ENCODE measurements around the gene RASGEF1C.

The RASGEF1C gene

DNA sequence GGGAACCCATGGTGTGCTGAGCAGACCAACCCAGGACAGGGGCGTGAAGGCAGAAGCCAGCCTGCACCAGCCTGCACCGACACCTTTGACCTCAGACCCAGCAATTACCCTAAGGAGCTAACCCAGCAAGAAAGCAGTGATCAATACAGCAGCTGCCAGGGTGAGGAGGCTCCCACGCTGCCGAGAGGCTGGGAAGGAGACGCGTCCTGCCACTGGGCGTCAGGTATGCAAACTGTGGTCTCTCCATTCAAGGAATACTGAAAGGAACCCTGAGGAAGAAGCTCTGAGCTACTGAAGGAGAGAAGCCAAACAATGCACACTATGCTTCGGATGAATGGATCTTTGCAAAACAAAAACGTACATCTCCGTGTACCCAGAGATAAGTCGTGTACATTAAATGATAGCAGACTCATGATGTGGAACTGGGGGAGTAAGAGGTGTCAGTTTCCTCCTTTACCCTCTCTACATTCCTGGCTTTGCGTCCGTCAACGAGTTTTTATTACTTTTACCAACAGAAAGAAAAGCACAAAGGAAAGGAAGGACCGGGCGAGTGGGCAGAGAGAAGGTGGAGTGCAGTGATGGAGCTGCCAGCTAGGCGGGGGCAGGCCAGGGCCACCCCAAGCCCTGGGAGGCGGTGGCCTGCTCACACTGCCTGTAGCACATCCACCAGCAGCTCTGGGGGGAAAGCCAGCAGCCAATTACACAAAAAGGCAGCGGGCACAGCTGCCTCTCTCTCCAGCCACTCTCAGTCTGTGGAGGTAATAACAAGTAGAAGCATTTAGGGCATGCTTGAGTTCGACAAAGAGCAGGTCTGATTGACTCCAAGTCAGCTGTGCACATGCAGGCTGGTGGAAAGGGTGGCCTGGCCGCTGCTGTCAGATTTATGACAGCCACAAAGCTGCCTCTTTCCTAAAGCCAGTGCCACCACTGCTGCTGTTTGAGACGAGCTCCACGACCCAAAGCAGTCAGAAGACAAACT, 29.3 kb downstream of the RASGEF1C start:
- no peak for DNase-seq

DNA sequence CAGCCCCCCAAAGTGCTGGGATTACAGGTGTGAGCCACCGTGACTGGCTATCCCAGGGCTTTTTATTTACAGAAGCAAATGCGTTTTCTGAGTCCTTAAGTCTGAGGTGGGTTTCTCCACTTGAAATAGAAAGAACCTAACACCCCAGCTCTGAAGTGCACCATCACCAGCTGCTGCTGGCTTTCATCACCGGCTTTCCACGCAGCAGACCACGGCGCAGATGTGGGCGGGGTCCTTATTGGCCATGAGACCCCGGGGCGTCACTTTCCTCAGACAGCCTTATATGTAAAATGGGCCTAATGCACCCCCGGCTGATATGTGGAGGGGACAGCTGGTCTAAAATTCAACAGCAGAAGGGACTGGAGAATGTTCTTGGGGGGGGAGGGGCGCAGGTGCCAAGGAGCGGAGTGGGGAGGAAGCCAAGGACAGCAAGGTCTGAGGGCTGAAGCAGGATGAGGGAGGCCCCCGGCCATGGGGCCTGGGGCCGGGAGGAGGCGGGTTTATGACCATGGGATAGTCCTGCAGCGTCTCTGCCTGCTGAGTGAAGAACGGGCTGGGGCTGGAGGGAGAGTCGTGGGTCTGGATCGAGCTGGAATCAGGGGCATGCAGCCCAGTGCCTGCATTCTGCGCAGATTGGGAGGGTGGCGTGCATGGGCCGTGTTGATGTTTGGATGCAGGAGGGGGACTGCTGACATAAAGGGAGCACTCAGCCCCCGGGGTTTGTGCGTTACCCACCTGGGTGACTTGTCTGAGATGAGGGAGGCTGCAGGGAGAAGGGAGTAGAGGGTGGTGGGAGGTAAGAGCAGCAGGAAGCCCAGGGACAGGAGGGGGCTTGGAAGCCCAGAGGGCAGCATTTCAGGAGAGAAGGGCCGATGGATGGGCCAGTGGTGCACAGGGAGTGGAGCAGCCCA, 30.2 kb downstream of the RASGEF1C start:
- no peak for DNase-seq

DNA sequence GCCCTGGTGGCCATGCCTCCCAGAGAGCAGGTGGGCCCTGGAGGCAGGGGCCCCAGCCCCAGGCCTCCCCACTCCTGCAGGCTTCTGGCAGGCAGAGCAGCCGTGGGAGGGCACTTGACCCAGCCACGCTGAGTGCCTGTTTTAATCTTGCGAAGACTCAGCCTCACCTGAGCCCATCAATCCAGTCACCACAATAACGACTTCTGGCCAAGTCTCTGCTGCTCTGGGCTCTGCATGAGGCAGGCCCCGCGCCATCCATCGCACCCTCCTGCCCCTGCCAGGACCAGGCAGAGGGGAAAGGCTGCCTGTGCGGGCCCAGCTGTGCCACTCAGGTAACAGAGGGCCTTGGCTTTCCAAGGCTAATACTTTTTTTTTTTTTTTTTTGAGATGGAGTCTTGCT, 32.8 kb downstream of the RASGEF1C start:
- DNase-seq: no peak

DNA sequence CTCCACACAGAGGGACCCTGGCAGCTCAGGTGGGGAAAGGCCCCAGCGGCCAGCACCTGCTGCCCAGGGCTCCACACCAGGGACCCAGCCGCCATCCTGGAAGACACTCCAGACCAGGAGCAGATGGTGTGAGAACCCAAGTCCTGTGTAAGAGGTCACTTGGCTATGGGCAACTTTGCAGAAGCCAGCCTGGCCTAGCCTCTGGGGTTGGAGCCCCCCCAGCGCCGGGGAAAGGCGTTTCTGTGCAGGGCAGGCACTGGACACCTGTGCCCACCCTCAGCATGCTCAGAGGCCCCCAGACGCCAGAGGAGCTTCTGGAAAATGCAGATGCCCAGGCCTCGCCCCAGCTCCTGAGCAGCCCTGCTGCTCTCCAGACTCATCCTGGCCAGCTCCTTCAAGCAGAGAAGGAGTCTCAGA, 34.0 kb downstream of the RASGEF1C start:
- DNase-seq: no peak

DNA sequence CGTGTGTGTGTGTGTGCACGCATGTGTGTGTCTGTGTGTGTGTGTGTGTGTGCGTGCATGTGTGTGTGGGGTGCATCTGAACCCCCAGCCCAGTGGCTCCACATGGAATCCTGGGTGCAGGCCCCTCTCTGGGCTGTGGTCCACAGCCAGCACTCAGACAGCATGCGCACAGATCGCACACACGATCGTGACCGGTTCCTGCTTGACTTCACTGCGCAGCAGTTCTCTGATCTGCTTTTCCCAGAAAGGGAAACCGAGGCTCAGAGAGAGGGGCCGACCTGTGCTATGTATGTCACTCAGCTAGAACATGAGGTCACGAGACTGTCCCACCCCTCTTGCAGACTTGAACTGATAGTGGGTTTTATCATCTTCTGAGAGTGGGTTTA, 34.4 kb downstream of the RASGEF1C start:
- DNase-seq: no peak

DNA sequence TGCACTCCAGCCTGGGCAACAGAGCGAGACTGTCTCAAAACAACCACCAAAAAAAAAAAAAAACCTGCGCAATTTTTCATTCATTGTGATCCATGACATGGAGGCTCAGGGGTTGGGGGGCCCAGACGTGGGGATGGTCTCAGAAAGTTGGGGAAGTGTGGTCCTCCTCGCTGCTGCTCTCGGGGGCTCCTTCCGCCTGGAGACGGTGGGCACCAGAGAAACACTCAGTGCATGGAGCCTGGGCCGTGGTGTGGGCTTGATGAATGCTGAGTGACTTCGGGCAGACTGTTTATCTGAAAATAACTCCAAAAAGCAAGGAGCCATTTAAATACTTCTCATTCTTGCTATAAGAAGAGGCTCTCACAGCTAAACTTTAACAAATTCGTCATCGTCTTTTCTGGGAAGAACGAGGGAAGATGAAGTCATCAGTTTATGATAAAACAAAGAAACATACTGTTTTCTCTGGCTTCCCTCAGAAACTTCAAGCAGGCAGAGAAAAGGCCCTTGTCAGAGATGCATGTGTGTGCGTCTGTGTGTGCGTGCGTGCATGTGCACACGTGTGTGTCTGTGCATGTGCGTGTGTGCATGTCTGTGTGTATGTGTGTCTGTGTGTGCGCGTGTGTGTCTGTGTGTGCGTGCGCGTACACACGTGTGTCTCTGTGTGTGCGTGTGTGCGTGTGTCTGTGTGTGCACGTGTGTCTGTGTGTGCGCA, 35.0 kb downstream of the RASGEF1C start:
- no peak for DNase-seq

DNA sequence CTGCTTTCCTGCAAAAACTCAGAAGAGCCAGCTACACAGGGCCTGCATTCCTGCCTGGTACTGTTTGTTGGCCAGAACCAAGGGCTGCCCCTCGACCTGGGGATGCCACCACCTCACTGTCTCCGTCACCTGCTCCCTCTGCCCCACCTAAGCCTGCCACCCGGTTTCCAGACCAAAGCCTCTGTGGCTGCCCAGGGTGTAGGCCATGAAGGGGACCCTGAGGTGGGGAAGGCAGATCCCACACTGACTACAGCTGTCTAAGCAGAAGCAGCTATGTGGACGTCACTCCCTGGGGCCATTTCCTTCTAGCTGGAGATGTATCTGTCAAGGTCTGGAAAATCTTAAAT, 35.8 kb downstream of the RASGEF1C start:
- no peak for DNase-seq

DNA sequence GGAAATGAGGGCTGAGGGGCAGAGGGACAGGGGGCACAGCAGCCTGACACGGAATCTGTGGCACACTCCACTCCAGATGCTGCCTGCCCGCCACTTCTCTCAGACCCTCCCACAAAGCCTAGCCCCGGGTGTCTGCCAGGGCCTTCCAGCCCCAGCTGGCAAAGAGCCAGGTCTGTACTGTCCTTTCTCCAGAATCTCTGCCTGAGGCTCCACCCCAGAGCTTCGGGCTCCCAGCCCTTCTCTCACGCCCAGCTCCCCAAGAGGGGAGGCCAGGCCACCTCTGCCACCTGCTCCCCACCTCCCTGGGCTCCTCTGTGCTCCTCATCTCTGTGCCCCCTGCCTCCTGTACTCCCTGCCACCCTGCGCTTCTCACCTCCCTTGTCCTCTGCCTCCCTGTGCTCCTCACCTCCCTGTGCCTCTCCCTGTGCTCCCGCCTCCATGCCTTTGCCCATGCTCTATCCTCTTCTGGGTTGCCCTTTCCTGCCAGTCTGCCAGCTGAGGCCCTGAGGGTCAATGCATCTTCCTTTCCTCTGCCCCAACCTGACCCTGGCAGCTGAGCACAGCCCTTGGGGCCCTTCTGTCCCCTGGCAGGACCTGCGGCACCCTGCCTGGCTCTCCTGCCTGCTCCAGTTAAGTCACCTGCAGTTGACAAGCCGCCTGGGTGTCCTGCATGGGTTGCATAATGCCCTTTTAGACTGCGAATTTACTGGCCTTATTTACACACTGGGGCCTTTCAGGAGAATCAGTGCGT, 36.4 kb downstream of the RASGEF1C start:
- no peak for DNase-seq

DNA sequence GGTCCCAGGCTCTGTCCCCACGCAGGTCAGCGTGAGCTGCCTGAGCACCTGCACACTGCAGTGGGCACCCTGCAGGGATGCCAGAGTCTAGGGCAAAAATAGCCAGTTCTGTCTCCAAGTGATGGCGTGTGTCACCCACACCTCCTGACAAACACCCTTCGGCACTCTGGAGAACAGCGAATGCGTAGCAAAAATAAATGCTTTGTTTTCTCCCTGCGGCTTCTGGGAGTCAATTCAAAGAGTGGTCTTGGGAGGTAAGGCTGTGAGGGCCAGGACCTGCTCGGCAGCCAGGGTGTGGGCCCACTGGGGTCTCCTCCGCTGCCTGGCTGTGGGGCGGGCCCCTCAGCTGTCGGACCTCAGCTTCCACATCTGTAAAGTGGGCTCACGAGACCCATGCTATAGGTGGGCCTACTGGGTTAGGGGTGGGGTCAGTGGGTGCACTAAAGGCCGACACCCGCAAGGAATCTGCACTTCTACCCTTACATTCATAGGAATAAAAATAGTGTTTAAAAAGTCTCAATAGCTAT, 37.4 kb downstream of the RASGEF1C start:
- no peak for DNase-seq

DNA sequence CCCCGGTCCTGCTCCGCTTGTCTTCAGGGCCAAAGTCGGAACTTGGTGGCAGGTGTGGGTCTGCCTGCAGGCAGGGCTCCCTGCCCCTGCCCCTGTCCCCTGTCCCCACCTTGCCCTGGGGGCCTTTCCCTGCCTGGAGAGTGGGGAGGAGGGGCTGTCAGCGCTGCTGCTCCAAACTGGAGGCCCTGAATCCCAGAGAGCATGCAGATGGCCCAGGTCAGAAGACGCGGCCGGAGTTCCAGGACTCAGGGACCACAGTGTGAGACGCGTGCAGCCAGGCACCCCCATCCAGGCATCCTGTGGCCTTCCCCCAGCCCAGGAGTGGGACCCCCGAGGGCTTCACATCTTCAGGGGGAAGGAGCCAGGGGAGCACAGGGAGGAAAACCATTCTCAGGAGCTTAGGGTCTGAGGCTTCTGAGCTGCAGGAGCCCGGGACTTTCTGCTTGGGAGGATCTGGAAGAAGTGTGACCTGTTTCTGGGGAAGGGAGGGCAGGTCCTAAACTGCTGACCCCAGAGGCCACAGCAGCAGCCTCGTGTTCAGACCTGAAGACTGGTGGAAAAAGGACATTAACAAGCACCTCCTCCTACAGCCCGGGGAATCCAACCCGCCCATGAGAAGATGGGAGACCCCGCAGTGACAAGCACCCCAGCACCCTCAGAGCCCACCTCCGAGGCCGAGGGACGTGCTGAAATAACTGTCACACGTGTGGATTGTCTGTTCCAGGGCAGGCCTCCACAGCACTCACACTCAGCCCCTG, 38.0 kb downstream of the RASGEF1C start:
- DNase-seq: no peak

DNA sequence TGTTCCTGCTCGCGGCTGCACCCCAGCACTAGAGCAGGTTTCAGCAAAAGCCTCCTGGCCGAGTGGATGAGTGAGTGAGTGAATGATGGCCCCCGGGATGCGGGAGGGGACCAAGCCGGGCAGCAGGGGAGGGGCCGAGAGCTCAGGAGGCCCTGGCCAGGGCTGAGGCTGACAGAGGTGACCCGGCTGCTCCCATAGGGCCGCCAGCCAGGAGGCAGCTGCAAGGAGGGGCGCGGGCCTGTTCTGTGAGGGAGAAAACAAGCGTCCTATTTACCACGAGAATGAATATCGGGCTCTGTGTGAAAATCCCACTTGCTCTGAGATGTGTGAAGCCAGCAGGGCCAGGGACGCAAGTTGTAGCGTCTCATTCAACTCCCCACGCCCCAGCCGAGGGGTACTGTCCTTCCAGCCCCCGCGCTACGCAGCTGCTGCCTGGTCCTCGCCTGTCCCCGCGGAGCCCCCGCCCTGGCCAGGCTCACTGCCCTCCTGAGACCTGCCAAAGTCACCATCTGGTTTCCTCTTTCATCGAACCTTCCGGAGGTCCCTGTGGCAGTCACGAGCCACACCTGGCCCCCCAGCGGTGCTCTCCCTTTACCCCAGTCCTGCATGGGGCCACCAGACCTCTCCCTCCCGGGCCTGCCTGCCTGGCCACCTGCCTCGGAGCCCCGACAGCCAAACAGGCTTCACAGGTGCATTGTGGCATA, 38.8 kb downstream of the RASGEF1C start:
- DNase-seq: no peak

DNA sequence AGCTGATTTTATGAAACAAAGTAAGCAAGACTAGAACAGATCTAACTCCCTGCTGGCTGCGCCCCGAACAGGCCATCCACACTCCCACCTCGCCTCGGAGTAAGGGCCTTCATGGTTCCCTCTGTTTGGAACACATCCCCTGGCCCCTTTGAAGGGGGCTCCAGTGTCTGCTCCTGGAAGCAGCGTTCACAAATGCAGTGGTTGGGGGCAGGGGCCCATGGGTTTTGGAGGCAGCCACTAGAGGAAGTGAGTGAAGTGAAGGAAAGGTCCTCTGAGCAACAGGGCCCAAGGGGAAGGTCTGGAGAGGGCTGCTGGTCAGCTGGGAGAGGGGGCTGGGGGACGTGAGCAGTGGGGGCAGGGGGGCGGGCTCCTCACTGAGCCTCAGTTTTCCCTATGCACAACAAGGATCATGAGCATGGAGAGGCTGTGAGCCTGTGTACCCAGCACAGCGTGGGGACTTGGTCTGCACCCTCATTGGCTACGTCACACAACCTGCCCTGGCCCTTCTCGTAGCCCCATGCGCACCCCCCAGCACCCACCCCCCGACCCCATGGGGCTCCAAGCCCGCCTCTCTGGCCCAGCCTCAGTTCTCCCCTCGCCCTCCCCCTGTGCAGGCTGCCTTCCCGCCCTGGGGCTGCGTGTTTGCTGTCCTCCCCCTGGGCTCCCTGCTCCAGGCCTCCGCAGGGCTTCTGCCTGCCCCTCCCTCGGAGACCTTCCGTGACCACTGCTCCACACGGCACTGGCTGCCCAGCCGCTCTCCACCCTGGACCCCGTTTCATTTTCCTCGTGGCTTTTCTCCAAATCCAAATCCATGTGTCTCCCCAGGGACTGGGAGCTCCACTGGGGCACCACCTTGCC, 39.5 kb downstream of the RASGEF1C start:
- DNase-seq: no peak

DNA sequence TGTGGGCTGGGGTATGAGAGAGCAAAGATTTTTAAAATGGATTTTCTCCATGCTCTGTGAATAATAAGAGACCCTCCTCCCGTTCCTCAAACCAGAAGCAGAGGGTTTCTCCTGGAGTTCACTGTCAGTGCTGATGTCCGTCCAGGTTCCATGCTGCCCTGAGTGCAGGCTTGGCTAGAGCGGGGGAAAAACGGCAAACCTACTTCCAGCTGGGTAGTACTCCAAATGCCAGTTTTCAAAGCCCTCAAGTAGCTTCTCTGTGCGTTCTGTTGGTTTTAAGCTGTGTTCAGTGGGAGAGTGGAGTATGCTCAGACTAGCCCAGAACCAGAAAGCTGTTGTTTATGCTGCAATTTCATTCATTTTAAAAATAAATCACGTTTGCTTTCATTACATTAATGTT, 40.3 kb downstream of the RASGEF1C start:
- DNase-seq: no peak

DNA sequence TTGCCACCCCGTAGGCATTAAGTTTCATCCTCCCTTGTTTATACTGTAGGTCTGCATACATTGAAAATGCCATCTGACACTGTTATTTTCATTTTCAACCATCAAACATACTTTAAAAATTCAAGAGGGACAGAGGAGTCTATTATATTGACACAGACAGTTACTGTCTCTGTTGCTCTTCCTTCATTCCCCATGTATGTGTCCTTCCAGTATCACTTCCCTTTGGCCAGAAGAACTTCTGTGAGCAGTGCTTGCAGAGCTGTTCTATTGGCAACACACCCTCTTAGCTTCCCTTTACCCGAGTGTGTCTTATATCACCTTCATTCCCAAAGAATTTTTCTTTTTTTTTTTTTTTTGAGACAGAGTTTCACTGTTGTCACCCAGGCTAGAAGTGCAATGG, 42.8 kb downstream of the RASGEF1C start:
- no peak for DNase-seq

DNA sequence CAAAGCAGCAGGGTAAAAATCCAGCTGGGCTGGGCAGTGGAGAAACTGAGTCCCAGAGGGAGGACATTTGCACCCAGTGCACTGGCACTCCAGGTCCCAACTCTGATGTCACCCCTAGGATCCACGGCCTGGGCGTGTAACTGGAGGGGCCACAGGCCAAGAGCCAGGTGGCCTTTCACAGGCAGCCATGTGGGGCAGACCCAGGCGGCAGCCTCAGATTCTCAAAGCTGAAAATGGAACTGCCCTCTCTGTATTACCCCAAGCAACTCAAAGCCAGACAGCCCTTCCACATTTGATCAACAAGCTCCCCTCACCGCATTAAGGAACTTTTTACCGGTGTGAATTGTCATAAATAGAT, 46.7 kb downstream of the RASGEF1C start:
- no peak for DNase-seq

DNA sequence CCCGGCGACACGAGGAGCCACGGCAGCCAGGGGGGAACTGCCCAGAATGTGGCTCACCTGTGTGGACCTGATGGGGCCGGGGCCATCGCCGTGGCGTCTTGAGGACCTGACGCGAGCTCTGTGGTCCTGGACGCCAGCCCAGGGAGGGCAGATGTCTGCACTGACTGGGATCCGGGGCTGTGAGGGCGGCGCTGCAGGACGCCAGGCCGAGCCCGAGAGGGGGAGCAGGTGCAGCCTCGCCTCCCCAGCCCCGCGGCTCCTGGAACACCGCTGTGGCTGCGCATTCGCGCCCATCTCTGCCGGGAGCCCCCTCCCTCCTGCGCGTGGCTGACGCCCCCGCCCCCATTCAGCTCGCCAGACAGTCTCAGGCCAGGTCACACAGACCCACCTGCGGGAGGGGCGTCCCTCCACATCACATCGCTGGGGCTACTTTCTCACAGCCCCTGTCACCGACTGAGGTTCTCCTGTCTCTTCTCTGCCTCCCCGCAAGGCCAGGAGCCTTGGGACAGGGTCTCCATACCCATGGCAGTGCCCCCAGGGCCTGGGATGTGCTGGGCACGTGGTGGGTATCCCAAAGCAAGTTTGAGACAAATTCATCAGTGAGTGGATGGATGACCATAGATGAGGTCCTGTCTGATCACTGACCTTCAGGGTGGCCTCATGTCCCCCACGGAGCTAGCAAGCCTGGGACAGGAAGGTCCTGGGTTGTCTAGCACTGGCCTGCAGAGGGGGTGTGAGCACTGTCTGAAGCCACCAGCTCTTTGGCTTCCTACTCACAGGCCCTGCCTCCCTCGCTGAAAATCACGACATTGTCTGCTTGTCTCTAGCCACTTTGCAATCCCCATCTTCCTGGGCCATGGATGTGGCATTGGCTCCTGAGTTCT, 47.3 kb downstream of the RASGEF1C start:
- no peak for DNase-seq

DNA sequence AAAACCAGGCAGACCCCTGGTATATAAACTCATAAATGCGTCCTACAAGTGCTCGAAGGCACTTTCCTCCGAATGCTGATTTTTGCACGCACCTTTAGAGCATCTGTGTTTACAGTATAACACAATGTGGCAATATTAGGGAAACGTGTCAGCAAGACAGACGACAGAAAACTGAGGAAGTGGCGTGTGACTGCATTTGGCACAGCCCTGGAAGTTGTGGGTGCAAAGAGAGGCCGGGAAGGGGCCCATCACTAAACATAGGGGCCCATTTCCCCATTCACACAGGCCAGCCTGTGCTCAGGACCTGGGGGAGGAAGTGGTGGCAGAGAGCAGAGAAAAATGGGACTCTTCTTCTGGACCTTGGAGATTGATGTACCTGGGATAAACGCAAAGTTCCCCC, 48.2 kb downstream of the RASGEF1C start:
- DNase-seq: no peak

DNA sequence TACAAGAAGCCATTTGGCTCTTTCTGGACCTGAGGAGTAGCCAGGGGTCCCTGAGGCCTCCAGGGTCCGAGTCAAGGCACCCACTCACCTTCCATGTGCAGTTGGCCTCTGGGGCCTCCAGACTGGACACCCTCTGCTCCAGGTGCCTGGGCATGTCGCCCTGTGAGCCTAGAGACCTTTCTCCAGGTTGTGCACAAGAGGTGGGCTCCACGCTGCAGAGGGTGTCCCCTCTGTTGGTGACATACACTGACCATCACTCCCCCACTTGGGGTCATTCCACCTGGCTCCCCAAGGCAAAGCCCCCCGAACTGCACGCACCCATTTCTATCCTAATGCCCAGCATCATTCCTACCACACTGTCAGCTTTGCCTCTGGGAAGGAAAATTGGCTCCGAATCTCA, 48.8 kb downstream of the RASGEF1C start:
- no peak for DNase-seq

DNA sequence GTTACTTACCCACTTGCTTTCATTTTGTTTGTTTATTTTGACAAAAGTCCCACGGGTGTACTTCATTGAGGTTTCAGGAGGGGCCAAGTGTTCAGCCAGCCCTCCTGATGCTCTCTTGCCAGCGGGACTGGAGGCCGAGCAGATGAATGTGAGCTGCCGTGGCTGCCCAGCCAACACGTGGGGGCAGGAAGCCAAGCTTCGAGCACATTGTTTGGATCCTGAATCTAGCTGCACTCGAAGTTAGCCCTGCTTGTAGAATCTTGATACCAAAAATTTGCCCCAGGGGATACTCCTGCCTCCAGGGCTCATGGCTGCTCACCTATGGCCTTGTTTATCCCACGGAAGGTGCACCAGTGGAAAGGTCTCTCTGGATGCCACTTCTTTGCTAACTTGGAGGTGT, 49.3 kb downstream of the RASGEF1C start:
- DNase-seq: no peak
